Smooth muscle cell (in vitro differentiated cells): Measurements from ENCODE around the gene PTPRJ. TPM values are rescaled to one million over a fixed set of nuclear protein-coding genes. Genes with fewer than 3 reads are reported as not detected.

Experiments
- DNase-seq: peaks from one replicate; lab custom pipeline; 2025; ENCODE audit not compliant: unreplicated experiment; lab: John Stamatoyannopoulos, UW
- H2AFZ ChIP-seq: fragments of 200-600 bp; sonication (generic); 2 replicates; pipeline ENCODE4 v1.6.0; 2016; ENCODE audit warnings: antibody characterized with exemption, low read depth, mild to moderate bottlenecking
- H3F3A ChIP-seq: fragments of 200-600 bp; sonication (generic); 2 replicates; pipeline ENCODE4 v1.6.0; 2017; ENCODE audit warnings: antibody characterized with exemption, low read depth
- H3K27ac ChIP-seq: fragments of 200-600 bp; sonication (generic); 2 replicates; pipeline ENCODE4 v1.5.1; 2016; ENCODE audit warnings: low read depth, mild to moderate bottlenecking
- H3K27me3 ChIP-seq: fragments of 200-600 bp; sonication (generic); 2 replicates; pipeline ENCODE4 v1.6.1; 2016; ENCODE audit warnings: low read depth, mild to moderate bottlenecking
- H3K36me3 ChIP-seq: fragments of 200-600 bp; sonication (generic); 2 replicates; pipeline ENCODE4 v1.5.1; 2016; ENCODE audit warnings: low read depth
- H3K4me1 ChIP-seq: fragments of 200-600 bp; sonication (generic); 2 replicates; pipeline ENCODE4 v1.5.1; 2016; ENCODE audit warnings: low read depth
- H3K4me2 ChIP-seq: fragments of 200-600 bp; sonication (generic); 2 replicates; pipeline ENCODE4 v1.6.0; 2016; ENCODE audit warnings: mild to moderate bottlenecking
- H3K4me3 ChIP-seq: fragments of 200-600 bp; sonication (generic); 2 replicates; pipeline ENCODE4 v1.5.1; 2016; ENCODE audit warnings: mild to moderate bottlenecking
- H3K79me2 ChIP-seq: fragments of 200-600 bp; sonication (generic); 2 replicates; pipeline ENCODE4 v1.6.0; 2016; ENCODE audit warnings: low read depth, mild to moderate bottlenecking
- H3K9ac ChIP-seq: fragments of 200-600 bp; sonication (generic); 2 replicates; pipeline ENCODE4 v1.6.0; 2016; ENCODE audit warnings: low read depth
- H3K9me3 ChIP-seq: fragments of 200-600 bp; sonication (generic); replicated peaks from 2 replicates; pipeline ENCODE4 v1.5.1; 2016; ENCODE audit warnings: low read depth
- H4K20me1 ChIP-seq: fragments of 200-600 bp; sonication (generic); 2 replicates; pipeline ENCODE4 v1.6.0; 2016; ENCODE audit warnings: low read depth
- WGBS: methylation state at CpG from one replicate; pipeline ENCODE4 v1.1.7; 2016; ENCODE audit warnings: low lambda C conversion rate; 5-methylcytosine and 5-hydroxymethylcytosine counted together
- polyA plus RNA-seq: library from polyadenylated mRNA; unstranded; fragments of >200 nt; fragmentation: Nextera tagmentation; extraction: Ambion mirVana; gene quantifications from 2 replicates; pipeline ENCODE4 v1.2.1, GENCODE V29; 2016
- total RNA-seq: library from RNA; depleted of rRNA; stranded (reverse); fragments of >200 nt; gene quantifications from 2 replicates; pipeline ENCODE4 v1.2.3, GENCODE V29; 2014
- TF ChIP-seq, protein P1 (sequence below): fragments of 200-600 bp; sonication (generic); IDR thresholded peaks from 2 replicates; pipeline ENCODE4 v1.5.1; 2017; ENCODE audit warnings: borderline replicate concordance, mild to moderate bottlenecking, antibody characterized with exemption; ENCODE audit not compliant: insufficient read depth, poor library complexity, severe bottlenecking

The PTPRJ gene
- total and polyA plus RNA-seq, 2 experiments from 2014 or later: 1.5 to 6.3 TPM

DNA sequence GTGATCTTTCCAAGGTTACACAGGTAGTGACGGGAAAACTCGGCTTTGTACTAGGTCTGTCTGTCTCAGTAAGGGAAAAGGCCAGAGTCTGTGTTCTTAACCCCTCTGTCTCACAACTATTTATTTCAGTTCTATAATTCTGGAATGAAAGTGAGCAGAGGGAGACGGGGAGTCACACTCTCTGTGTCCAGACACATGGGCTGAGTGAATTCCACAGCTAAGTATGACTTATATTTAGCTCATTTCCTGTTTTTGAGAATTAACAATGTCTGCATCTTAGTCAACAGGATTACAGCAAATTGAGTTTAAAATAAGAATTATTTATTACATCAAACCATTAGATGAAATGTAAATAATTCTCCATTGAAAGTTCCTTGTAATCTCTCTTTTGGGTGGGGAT is 173.8 kb downstream of the PTPRJ start:
- no peak overlapping the region for H3K9ac ChIP-seq
- no peaks in the 10 kb centered on the region for H3K79me2 ChIP-seq
- H3K27me3 ChIP-seq: no peaks in the 10 kb centered on the region
- no peaks in the 10 kb centered on the region for H3K9me3 ChIP-seq
- H2AFZ ChIP-seq: no peak overlapping the region
- TF ChIP-seq, protein P1, sequence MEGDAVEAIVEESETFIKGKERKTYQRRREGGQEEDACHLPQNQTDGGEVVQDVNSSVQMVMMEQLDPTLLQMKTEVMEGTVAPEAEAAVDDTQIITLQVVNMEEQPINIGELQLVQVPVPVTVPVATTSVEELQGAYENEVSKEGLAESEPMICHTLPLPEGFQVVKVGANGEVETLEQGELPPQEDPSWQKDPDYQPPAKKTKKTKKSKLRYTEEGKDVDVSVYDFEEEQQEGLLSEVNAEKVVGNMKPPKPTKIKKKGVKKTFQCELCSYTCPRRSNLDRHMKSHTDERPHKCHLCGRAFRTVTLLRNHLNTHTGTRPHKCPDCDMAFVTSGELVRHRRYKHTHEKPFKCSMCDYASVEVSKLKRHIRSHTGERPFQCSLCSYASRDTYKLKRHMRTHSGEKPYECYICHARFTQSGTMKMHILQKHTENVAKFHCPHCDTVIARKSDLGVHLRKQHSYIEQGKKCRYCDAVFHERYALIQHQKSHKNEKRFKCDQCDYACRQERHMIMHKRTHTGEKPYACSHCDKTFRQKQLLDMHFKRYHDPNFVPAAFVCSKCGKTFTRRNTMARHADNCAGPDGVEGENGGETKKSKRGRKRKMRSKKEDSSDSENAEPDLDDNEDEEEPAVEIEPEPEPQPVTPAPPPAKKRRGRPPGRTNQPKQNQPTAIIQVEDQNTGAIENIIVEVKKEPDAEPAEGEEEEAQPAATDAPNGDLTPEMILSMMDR: no peak
- no peaks in the 10 kb centered on the region for H3F3A ChIP-seq
- H3K4me3 ChIP-seq: no peak overlapping the region
- H3K4me1 ChIP-seq: no peaks in the 10 kb centered on the region
- peaks cover 13% of the 10 kb centered on the region for H3K36me3 ChIP-seq
- no peaks in the 10 kb centered on the region for H4K20me1 ChIP-seq
- H3K4me2 ChIP-seq: no peak overlapping the region
- WGBS: 86% methylated on average over 3 of the region's 3 CpGs
- DNase-seq: no peak
- no peak overlapping the region for H3K27ac ChIP-seq

DNA sequence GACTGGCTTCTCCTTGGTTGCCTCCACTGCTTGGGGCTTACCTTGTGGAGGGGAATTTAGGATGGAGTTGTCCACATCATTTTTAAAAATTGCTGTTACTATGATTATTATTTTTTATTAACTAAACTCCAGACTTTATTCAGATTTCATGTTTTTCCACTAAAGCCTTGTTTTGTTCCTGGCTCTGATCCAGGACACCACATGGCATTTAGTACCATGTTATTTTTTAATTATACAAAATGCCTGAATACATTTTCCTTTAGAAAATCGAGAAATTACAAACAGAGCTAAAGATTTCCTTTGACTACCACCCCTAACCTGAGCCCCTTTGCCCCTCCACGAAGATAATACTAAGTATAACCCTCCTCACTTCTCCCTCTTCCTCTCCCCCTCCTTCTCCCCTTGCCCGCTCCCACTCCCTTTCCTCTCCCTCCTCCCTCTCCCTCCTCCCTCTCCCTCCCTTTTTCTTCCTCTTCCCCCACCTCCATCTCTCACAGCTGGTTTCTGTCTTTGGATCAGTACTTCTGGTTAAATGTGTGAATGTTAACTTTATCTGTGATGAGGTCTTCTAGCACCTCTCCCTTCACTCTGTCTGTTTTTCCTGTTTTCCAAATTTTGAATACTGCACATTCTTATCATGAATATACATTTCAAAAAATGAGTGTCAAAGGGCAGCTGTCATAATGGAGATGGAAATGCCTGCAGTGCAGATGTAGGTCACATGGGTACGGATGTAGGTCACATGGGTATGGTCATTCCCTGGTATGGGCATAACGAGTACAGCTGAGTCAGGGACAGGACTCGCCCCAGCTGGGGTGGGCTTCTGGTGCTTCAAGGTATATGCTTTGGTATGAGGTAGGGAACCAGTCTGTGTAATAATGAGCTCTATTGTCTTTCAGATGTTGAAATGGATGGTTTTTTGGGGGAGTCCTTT is 181.9 kb downstream of the PTPRJ start:
- Histone ChIP-seq H3K36me3 (no peaks in the 10 kb centered on the region), H3K9me3 (no peaks in the 10 kb centered on the region), H3K27ac (no peak overlapping the region), H3K9ac (no peak overlapping the region), H3K4me1 (no peaks in the 10 kb centered on the region), H3K4me2 (no peak overlapping the region), H4K20me1 (no peaks in the 10 kb centered on the region), H3K4me3 (no peak overlapping the region), H3K27me3 (no peaks in the 10 kb centered on the region), H3K79me2 (no peaks in the 10 kb centered on the region), H3F3A (no peaks in the 10 kb centered on the region), H2AFZ (no peak overlapping the region)
- DNase-seq: no peak
- WGBS: 88% methylated on average over 5 of the region's 6 CpGs
- TF ChIP-seq, protein P1: no peak

DNA sequence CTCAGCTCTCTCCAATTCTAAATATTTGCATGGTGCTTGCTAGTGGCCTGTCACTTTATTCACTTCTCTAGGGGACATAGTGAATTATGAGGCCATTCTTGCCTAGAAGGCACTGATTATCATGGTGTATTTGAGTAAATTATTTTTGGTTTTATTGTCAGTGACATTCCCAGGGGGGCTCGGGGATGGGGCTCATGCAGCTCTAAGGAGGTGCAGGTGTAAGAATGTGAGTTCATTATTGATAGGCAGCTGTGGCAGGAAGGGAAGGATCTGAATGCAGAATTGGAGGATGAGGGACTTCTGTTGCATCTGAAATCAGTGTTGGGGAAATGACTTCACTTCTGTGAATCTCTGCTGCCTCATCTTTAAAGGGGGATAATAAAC is 182.5 kb downstream of the PTPRJ start:
- H4K20me1 ChIP-seq: no peaks in the 10 kb centered on the region
- DNase-seq: no peak
- TF ChIP-seq, protein P1: no peak
- no peaks in the 10 kb centered on the region for H3K27me3 ChIP-seq
- no peaks in the 10 kb centered on the region for H3K36me3 ChIP-seq
- H2AFZ ChIP-seq: no peak overlapping the region
- H3K9me3 ChIP-seq: no peaks in the 10 kb centered on the region
- H3F3A ChIP-seq: no peaks in the 10 kb centered on the region
- H3K4me3 ChIP-seq: no peak overlapping the region
- no peak overlapping the region for H3K9ac ChIP-seq
- WGBS: 84% methylated on average over 1 of the region's 1 CpG
- H3K27ac ChIP-seq: no peak overlapping the region
- H3K79me2 ChIP-seq: no peaks in the 10 kb centered on the region
- no peaks in the 10 kb centered on the region for H3K4me1 ChIP-seq
- no peak overlapping the region for H3K4me2 ChIP-seq
